Measurements from ENCODE around the gene PIP4K2A.

Gene PIP4K2A

DNA sequence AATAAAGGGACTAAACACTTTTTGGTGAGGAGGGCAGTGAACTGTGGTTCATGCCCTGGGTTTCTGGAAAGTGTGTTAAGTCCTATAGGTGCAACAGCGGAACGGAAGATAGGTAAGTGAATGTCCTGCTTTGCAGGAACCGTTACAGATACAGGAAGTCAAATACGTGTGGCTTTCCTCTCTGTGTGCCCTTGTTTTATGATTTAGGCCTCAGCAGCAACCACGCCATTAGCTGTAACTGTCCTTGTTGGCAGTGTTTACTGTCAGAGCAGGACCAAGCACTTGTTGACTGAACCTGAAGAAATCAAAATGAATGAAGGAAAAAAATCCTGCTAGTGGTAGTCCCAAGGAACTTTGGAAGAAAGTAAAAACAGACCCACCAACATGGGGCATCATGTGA is 150.3 kb downstream of the PIP4K2A start:
- Histone ChIP-seq H3K27ac (no peak overlapping the region), H3K9ac (ENCODE audit: insufficient read length) (no peak overlapping the region), H3K4me3 (no peak overlapping the region), H3K36me3 (ENCODE audit: insufficient read depth, low read length) (no peaks in the 10 kb centered on the region), H3K9me3 (ENCODE audit: low read depth, low read length) (no peaks in the 10 kb centered on the region)
- TF ChIP-seq POLR2AphosphoS5 (IDR thresholded peaks at IDR 0.05; ENCODE audit: borderline replicate concordance, low read depth, low read length): no peak
- no peak for TF ChIP-seq EZH2 (IDR thresholded peaks at IDR 0.05)
- TF ChIP-seq FOXP2 (optimal IDR thresholded peaks at IDR 0.05; ENCODE audit: control extremely low read depth, extremely low read length, insufficient read depth): no peak
- DNase-seq (ENCODE audit: low read depth, low spot score): no peak

DNA sequence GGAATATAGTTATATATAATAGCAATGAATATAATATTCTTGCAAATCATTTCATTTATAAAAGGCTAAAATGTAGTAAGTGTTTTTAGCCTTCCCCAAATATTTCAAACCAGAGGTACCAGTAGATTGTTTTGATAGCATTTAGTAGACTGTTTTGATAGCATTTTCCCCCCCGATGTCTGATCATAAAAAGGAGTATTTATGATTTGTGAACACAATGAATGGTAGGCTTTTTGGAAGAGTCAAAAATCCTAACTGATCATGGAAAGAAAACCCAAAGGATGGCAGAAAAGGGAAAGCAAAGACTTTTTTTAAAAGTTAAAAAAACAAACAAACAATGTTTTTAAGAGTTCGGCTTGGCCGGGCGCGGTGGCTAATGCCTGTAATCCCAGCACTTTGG is 152.5 kb downstream of the PIP4K2A start:
- H3K36me3 ChIP-seq (ENCODE audit: insufficient read depth, low read length): no peaks in the 10 kb centered on the region
- H3K27ac ChIP-seq: no peak overlapping the region
- no peak overlapping the region for H3K4me3 ChIP-seq

DNA sequence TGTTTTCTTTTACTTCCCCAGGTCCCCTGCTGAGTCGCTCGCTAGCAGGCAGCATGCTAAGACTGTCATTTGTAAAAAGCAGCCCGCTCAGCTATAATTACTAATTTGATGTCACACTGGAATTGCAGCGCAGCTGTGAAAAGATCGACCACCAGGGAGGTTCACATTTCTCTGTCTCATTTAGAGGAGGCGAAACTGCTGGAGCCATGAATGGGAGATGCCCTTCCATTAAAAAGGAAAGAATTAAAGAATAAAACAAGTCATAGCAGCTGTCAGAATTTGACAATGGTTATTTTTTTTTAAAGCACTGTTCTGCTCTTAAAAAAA is 153.5 kb downstream of the PIP4K2A start:
- no peak overlapping the region for H3K9ac ChIP-seq (ENCODE audit: insufficient read length)
- DNase-seq (ENCODE audit: low read depth, low spot score): no peak
- H3K9me3 ChIP-seq (ENCODE audit: low read depth, low read length): no peaks in the 10 kb centered on the region
- no peaks in the 10 kb centered on the region for H3K36me3 ChIP-seq (ENCODE audit: insufficient read depth, low read length)
- no peak for TF ChIP-seq FOXP2 (optimal IDR thresholded peaks at IDR 0.05; ENCODE audit: control extremely low read depth, extremely low read length, insufficient read depth)
- TF ChIP-seq EZH2 (IDR thresholded peaks at IDR 0.05): no peak
- TF ChIP-seq POLR2AphosphoS5 (IDR thresholded peaks at IDR 0.05; ENCODE audit: borderline replicate concordance, low read depth, low read length): no peak
- H3K4me3 ChIP-seq: no peak overlapping the region
- no peak overlapping the region for H3K27ac ChIP-seq

More for the DNA sequence above, 152.5 kb downstream of the PIP4K2A start:
- DNase-seq (ENCODE audit: low read depth, low spot score): no peak
- TF ChIP-seq FOXP2 (optimal IDR thresholded peaks at IDR 0.05; ENCODE audit: control extremely low read depth, extremely low read length, insufficient read depth): no peak
- no peak for TF ChIP-seq POLR2AphosphoS5 (IDR thresholded peaks at IDR 0.05; ENCODE audit: borderline replicate concordance, low read depth, low read length)
- TF ChIP-seq EZH2 (IDR thresholded peaks at IDR 0.05): no peak
- no peak overlapping the region for H3K9ac ChIP-seq (ENCODE audit: insufficient read length)
- H3K9me3 ChIP-seq (ENCODE audit: low read depth, low read length): no peaks in the 10 kb centered on the region

DNA sequence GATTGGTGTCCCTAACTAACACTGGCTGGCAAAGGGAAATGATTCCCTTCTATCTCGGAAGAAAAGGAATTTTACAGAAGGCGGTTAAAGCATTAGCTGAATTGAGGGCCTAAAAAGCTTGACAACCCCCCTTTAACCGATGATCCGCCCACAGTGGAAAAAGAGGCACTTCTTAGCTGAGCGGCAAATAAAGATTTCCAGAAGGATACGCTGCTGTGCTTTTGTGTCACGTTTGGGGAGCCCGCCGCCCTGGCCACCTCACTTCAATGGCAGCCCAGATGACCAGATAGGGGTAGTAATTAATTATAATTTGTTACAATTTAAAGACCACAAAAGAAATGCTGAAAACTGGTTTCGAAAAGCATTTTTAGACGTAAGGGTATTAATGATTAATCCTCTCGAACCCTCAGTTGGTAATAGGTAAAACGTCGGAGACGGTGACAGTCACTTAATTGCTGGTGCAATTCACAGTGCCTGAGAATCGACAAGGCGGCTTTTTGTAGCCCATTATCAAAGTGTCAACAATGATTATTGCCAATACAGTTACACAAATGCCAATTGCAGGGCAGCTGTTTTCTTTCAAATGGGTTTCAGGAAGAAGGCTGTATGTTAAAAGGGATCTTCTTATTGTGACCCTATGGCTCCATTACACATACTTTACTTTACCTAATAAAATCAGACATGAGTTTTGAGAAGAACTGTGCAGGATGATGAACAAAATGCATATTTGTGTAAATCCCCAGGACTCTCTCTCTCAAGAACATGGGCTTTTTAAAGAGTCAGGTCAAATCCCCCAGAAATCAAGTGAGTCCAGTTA is 154.1 kb downstream of the PIP4K2A start:
- H3K4me3 ChIP-seq: no peak overlapping the region
- H3K27ac ChIP-seq: no peak overlapping the region
- DNase-seq (ENCODE audit: low read depth, low spot score): no peak
- TF ChIP-seq POLR2AphosphoS5 (IDR thresholded peaks at IDR 0.05; ENCODE audit: borderline replicate concordance, low read depth, low read length) (no peak), EZH2 (IDR thresholded peaks at IDR 0.05) (no peak), FOXP2 (optimal IDR thresholded peaks at IDR 0.05; ENCODE audit: control extremely low read depth, extremely low read length, insufficient read depth) (no peak)
- H3K36me3 ChIP-seq (ENCODE audit: insufficient read depth, low read length): no peaks in the 10 kb centered on the region
- no peaks in the 10 kb centered on the region for H3K9me3 ChIP-seq (ENCODE audit: low read depth, low read length)
- no peak overlapping the region for H3K9ac ChIP-seq (ENCODE audit: insufficient read length)

DNA sequence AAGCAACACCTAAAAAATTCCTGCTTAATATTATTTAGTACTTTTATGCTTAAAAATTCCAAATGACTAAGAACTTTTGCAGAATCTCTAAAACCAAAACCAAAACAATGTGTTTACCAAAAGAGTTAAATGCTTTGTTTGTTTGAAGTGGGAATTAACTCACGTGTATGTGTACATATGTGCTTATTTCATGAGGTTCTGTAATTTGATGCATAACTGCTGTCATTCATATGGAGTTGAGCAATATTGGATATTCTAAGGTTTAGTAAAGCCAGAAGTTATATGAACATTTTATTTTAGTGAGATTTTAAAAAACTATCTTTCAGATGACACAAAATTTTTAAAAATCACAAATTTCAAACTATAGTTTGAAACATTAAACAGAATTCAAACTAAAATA is 157.1 kb downstream of the PIP4K2A start:
- TF ChIP-seq FOXP2 (optimal IDR thresholded peaks at IDR 0.05; ENCODE audit: control extremely low read depth, extremely low read length, insufficient read depth): no peak
- TF ChIP-seq EZH2 (IDR thresholded peaks at IDR 0.05): no peak
- no peak for TF ChIP-seq POLR2AphosphoS5 (IDR thresholded peaks at IDR 0.05; ENCODE audit: borderline replicate concordance, low read depth, low read length)
- H3K9me3 ChIP-seq (ENCODE audit: low read depth, low read length): no peaks in the 10 kb centered on the region
- H3K27ac ChIP-seq: no peak overlapping the region
- DNase-seq (ENCODE audit: low read depth, low spot score): no peak
- no peak overlapping the region for H3K4me3 ChIP-seq
- H3K9ac ChIP-seq (ENCODE audit: insufficient read length): no peak overlapping the region
- H3K36me3 ChIP-seq (ENCODE audit: insufficient read depth, low read length): no peaks in the 10 kb centered on the region

DNA sequence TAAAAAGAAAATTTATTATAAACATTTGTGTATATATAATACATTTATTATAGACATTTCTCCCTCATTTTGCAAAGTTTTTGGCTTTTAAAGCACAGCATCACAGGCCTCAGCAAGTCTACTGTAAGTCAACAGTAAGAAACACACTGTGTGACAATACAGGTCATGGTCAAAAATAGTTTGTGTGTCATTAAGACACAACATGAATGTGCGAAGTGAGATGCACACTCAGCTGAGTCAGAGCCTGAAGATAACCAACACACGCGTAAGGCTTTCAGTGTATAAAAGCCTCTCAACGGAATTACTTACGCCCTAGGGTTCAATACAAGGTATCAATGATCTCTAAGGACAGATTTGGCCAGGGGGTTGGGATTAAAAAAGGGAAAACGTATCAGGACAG is 157.6 kb downstream of the PIP4K2A start:
- no peaks in the 10 kb centered on the region for H3K36me3 ChIP-seq (ENCODE audit: insufficient read depth, low read length)

DNA sequence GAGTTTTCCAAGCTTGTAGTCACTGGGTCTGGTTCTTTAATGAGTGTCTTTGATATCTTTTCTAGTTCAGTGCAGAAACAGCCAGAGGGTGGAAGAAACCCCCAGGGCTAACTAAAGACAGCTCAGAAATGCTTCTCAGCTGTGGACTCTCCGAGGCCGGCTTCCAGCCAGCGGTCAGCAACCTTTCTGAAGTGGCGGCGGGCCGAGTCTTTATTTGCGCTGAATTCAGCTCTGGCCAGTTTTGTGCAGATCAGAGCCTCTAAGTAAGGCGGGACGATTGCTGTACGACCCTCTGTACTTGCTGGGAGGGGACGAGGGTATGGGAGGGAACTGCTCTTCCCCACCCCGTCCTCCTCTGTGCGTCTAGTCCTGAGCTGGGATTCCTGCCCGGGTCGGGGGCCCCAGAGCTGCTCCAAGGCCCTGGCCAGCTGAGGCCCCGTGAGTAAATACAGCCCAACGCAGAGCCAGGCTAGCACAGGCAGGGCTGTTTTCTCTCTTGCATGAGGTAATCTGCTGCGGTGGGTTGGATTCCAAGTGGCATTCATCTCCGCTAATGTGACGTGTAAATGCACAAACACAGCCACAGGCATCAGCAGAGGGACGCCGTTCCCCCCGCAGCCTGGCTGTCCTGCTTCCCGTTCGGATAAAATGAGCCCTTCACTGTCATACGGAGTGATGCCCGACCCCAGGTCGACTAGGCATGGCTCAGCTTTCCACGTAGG is 159.8 kb downstream of the PIP4K2A start:
- H3K9ac ChIP-seq (ENCODE audit: insufficient read length): no peak overlapping the region
- no peak for DNase-seq (ENCODE audit: low read depth, low spot score)
- no peak overlapping the region for H3K27ac ChIP-seq
- TF ChIP-seq EZH2 (IDR thresholded peaks at IDR 0.05): no peak
- no peaks in the 10 kb centered on the region for H3K9me3 ChIP-seq (ENCODE audit: low read depth, low read length)
- no peak overlapping the region for H3K4me3 ChIP-seq
- H3K36me3 ChIP-seq (ENCODE audit: insufficient read depth, low read length): no peaks in the 10 kb centered on the region

More for the DNA sequence above, 157.6 kb downstream of the PIP4K2A start:
- no peak overlapping the region for H3K4me3 ChIP-seq
- H3K9ac ChIP-seq (ENCODE audit: insufficient read length): no peak overlapping the region
- DNase-seq (ENCODE audit: low read depth, low spot score): no peak
- no peaks in the 10 kb centered on the region for H3K9me3 ChIP-seq (ENCODE audit: low read depth, low read length)
- no peak overlapping the region for H3K27ac ChIP-seq
- TF ChIP-seq FOXP2 (optimal IDR thresholded peaks at IDR 0.05; ENCODE audit: control extremely low read depth, extremely low read length, insufficient read depth) (no peak), EZH2 (IDR thresholded peaks at IDR 0.05) (no peak), POLR2AphosphoS5 (IDR thresholded peaks at IDR 0.05; ENCODE audit: borderline replicate concordance, low read depth, low read length) (no peak)

DNA sequence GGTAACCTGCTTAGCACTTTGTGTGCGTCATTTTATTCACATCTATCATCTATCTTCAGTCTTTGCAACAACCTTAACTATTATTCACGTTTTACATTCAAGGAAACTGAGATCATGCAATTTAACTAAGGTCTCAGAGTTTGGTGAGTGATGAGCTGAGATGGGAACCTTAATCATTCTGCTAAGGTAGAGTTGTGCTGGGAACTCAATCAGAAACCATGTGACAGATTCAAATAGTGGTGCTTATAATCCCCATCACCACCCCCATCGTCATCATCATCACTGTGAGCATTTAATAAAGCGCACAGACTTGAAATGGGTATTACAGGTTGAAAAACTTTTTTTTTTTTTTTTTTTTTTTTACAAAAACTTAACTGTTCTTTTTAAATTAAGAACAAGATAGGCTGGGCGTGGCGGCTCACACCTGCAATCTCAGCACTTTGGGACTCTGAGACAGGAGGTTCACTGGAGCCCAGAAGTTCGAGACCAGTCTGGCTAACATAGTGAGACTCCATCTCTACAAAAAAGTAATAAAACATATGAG is 160.9 kb downstream of the PIP4K2A start:
- H3K27ac ChIP-seq: no peak overlapping the region
- H3K4me3 ChIP-seq: no peak overlapping the region
- no peaks in the 10 kb centered on the region for H3K9me3 ChIP-seq (ENCODE audit: low read depth, low read length)
- TF ChIP-seq EZH2 (IDR thresholded peaks at IDR 0.05) (no peak), FOXP2 (optimal IDR thresholded peaks at IDR 0.05; ENCODE audit: control extremely low read depth, extremely low read length, insufficient read depth) (no peak), POLR2AphosphoS5 (IDR thresholded peaks at IDR 0.05; ENCODE audit: borderline replicate concordance, low read depth, low read length) (no peak)
- H3K36me3 ChIP-seq (ENCODE audit: insufficient read depth, low read length): no peaks in the 10 kb centered on the region
- no peak overlapping the region for H3K9ac ChIP-seq (ENCODE audit: insufficient read length)
- no peak for DNase-seq (ENCODE audit: low read depth, low spot score)

Measured in SK-N-MC (cell line).